A204.1 (cell line): Measurements from ENCODE around the gene CLCN6.

Source experiments
- FAIRE-seq: peaks from 2 replicates; lab custom pipeline; 2012; peaks lifted over from hg19 to GRCh38; lab: Jason Lieb, UNC

CLCN6 gene

GRCh38 chr1:11828511-11828910 lies 22.5 kb downstream of the CLCN6 start:
- no peak for FAIRE-seq

- FAIRE-seq = no peak
Measured at GRCh38 chr1:11831945-11832725, 26.1 kb downstream of the CLCN6 start.

GRCh38 chr1:11833497-11833896 lies 27.5 kb downstream of the CLCN6 start:
- FAIRE-seq = no peak

- FAIRE-seq = no peak
Measured at GRCh38 chr1:11833900-11834299, 27.9 kb downstream of the CLCN6 start.

GRCh38 chr1:11835441-11836225 lies 29.6 kb downstream of the CLCN6 start:
- FAIRE-seq = no peak

- no peak for FAIRE-seq
Measured at GRCh38 chr1:11836955-11837766, 31.2 kb downstream of the CLCN6 start.

- no peak for FAIRE-seq
Measured at GRCh38 chr1:11837767-11838348, 31.9 kb downstream of the CLCN6 start.

- peak; percentile 46 for FAIRE-seq
Measured at GRCh38 chr1:11838349-11839272, 32.6 kb downstream of the CLCN6 start.

GRCh38 chr1:11839727-11840705 lies 34.0 kb downstream of the CLCN6 start:
- FAIRE-seq = no peak

GRCh38 chr1:11841245-11842153 lies 35.5 kb downstream of the CLCN6 start:
- FAIRE-seq = no peak

- no peak for FAIRE-seq
Measured at GRCh38 chr1:11842154-11843041, 36.4 kb downstream of the CLCN6 start.

- FAIRE-seq = no peak
Measured at GRCh38 chr1:11845641-11846335, 39.8 kb downstream of the CLCN6 start.

- no peak for FAIRE-seq
Measured at GRCh38 chr1:11847667-11848372, 41.8 kb downstream of the CLCN6 start, which contains the start of gene NPPA. Gene NPPA, minus strand, starts transcription at chr1:11847783. Its CDS starts 99 bp downstream, at chr1:11847684.

GRCh38 chr1:11848373-11848700 lies 42.3 kb downstream of the CLCN6 start:
- no peak for FAIRE-seq

GRCh38 chr1:11850156-11850555 lies 44.2 kb downstream of the CLCN6 start:
- no peak for FAIRE-seq

- FAIRE-seq = no peak
Measured at GRCh38 chr1:11851180-11851579, 45.2 kb downstream of the CLCN6 start.

GRCh38 chr1:11854519-11854918 lies 48.5 kb downstream of the CLCN6 start:
- FAIRE-seq = no peak
